Mesenchymal stem cell (in vitro differentiated cells and primary cell): ENCODE measurements around the gene SLC38A5.

Source experiments
- DNase-seq: peaks from one replicate; pipeline ENCODE4 v3.0.0-alpha.2; 2013
- H2AFZ ChIP-seq: one replicate; pipeline ENCODE4 v1.6.1; 2013; ENCODE audit warnings: low read depth, mild to moderate bottlenecking, control low read depth, inconsistent platforms, low read length, moderate library complexity
- H2AK5ac ChIP-seq: 2 replicates; pipeline ENCODE4 v1.6.1; 2013; ENCODE audit warnings: low read length, moderate library complexity, mild to moderate bottlenecking, inconsistent platforms; ENCODE audit not compliant: severe bottlenecking
- H2BK120ac ChIP-seq: one replicate; pipeline ENCODE4 v1.6.1; 2013; ENCODE audit warnings: low read depth, mild to moderate bottlenecking, inconsistent platforms, low read length, moderate library complexity
- H2BK12ac ChIP-seq, 2 experiments: one replicate each; pipeline ENCODE4 v1.6.1; 2013; ENCODE audit warnings: inconsistent platforms in 2 of 2, low read length in 2 of 2, mild to moderate bottlenecking in 2 of 2, moderate library complexity in 2 of 2, control low read depth in 1 of 2
- H2BK15ac ChIP-seq: one replicate; pipeline ENCODE4 v1.6.1; 2013; ENCODE audit warnings: mild to moderate bottlenecking, low read depth, inconsistent platforms; ENCODE audit not compliant: poor library complexity, severe bottlenecking
- H2BK5ac ChIP-seq: 2 replicates; pipeline ENCODE4 v1.6.1; 2013; ENCODE audit warnings: low read depth, mild to moderate bottlenecking, low read length, control low read depth, inconsistent platforms; ENCODE audit not compliant: poor library complexity, severe bottlenecking
- H3K14ac ChIP-seq, 2 experiments: one replicate each; pipeline ENCODE4 v1.6.1; 2013; ENCODE audit warnings: inconsistent platforms in 2 of 2, low read length in 2 of 2, control low read depth in 1 of 2, mild to moderate bottlenecking in 1 of 2, moderate library complexity in 1 of 2
- H3K18ac ChIP-seq, 2 experiments: one replicate each; pipeline ENCODE4 v1.6.1; 2013; ENCODE audit warnings: inconsistent platforms in 2 of 2, low read length in 2 of 2, control low read depth in 1 of 2, low read depth in 1 of 2, mild to moderate bottlenecking in 1 of 2
- H3K23ac ChIP-seq, 2 experiments: one replicate each; pipeline ENCODE4 v1.6.1; 2013; ENCODE audit warnings: inconsistent platforms in 2 of 2, low read length in 2 of 2, mild to moderate bottlenecking in 2 of 2, moderate library complexity in 2 of 2, control low read depth in 1 of 2
- H3K27ac ChIP-seq: 2 replicates; pipeline ENCODE4 v1.5.1; 2013; ENCODE audit warnings: mild to moderate bottlenecking, moderate library complexity, low read length, control low read depth, inconsistent platforms; ENCODE audit not compliant: poor library complexity, severe bottlenecking
- H3K27me3 ChIP-seq, 2 experiments: 2 replicates each; pipeline versions ENCODE4 v1.6.1 to v1.7.0; 2013; ENCODE audit warnings: low read length in 2 of 2, mild to moderate bottlenecking in 2 of 2, moderate library complexity in 2 of 2, control low read depth in 1 of 2, inconsistent platforms in 1 of 2; ENCODE audit not compliant: control insufficient read depth in 1 of 2, insufficient read depth in 1 of 2
- H3K36me3 ChIP-seq, 2 experiments: 2 replicates each; pipeline versions ENCODE4 v1.6.1 to v1.7.0; 2013; ENCODE audit warnings: low read length in 2 of 2, control low read depth in 1 of 2, inconsistent platforms in 1 of 2, low read depth in 1 of 2, mild to moderate bottlenecking in 1 of 2; ENCODE audit not compliant: insufficient read depth in 2 of 2, control insufficient read depth in 1 of 2
- H3K4ac ChIP-seq, 2 experiments: one replicate each; pipeline ENCODE4 v1.6.1; 2013; ENCODE audit warnings: inconsistent platforms in 2 of 2, low read length in 2 of 2, mild to moderate bottlenecking in 2 of 2, moderate library complexity in 2 of 2, control low read depth in 1 of 2, low read depth in 1 of 2
- H3K4me1 ChIP-seq: 2 replicates; pipeline ENCODE4 v1.6.1; 2013; ENCODE audit warnings: low read depth, low read length, control low read depth; ENCODE audit not compliant: control insufficient read depth, insufficient read depth
- H3K4me2 ChIP-seq: 2 replicates; pipeline ENCODE4 v1.6.1; 2013; ENCODE audit warnings: low read length, mild to moderate bottlenecking, inconsistent platforms; ENCODE audit not compliant: poor library complexity, severe bottlenecking
- H3K4me3 ChIP-seq, 2 experiments: 2 replicates each; pipeline versions ENCODE4 v1.5.1 to v1.7.0; 2013; ENCODE audit warnings: low read length in 2 of 2, mild to moderate bottlenecking in 2 of 2, control low read depth in 1 of 2, low read depth in 1 of 2; ENCODE audit not compliant: insufficient read depth in 1 of 2
- H3K79me1 ChIP-seq: replicated peaks from 2 replicates; pipeline ENCODE4 v1.6.1; 2013; ENCODE audit warnings: mild to moderate bottlenecking, control low read depth, low read length, inconsistent platforms; ENCODE audit not compliant: poor library complexity, severe bottlenecking
- H3K9ac ChIP-seq: 2 replicates; pipeline ENCODE4 v1.7.0; 2013; ENCODE audit warnings: mild to moderate bottlenecking, low read length, moderate library complexity
- H3K9me3 ChIP-seq: 2 replicates; pipeline ENCODE4 v1.7.0; 2013; ENCODE audit warnings: mild to moderate bottlenecking, low read length; ENCODE audit not compliant: control insufficient read depth
- H4K8ac ChIP-seq: one replicate; pipeline ENCODE4 v1.6.1; 2013; ENCODE audit warnings: inconsistent platforms, mild to moderate bottlenecking, low read length, moderate library complexity
- H4K91ac ChIP-seq: one replicate; pipeline ENCODE4 v1.6.1; 2013; ENCODE audit warnings: mild to moderate bottlenecking, low read length, inconsistent platforms
- WGBS: methylation state at CpG from one replicate; pipeline ENCODE4 v1.1.7; 2013; ENCODE audit warnings: mixed read lengths; 5-methylcytosine and 5-hydroxymethylcytosine counted together

Gene SLC38A5

GRCh38 chrX:48460606-48461005 lies 9.5 kb downstream of the SLC38A5 start:
- Histone ChIP-seq H2AFZ (no peak overlapping the region), H3K4me2 (no peak overlapping the region), H3K4me3 (peak overlapping the region in 1 of 2 experiments; percentile 35), H2AK5ac (no peak overlapping the region), H4K8ac (no peak overlapping the region), H3K9me3 (no peaks in the 10 kb centered on the region), H3K27me3 (peaks cover 0 to 3% of the 10 kb centered on the region in 2 experiments), H3K27ac (no peak overlapping the region), H3K9ac (no peak overlapping the region), H4K91ac (no peak overlapping the region), H3K23ac (no peak overlapping the region), H2BK12ac (no peak overlapping the region), H3K4ac (no peak overlapping the region), H2BK15ac (no peak overlapping the region), H3K14ac (no peak overlapping the region), H2BK5ac (no peak overlapping the region), H3K79me1 (no peaks in the 10 kb centered on the region), H3K36me3 (peaks cover 0 to 31% of the 10 kb centered on the region in 2 experiments), H3K18ac (no peak overlapping the region), H2BK120ac (no peak overlapping the region), H3K4me1 (peaks cover 8% of the 10 kb centered on the region)
- no peak for DNase-seq
- WGBS = 96% methylated on average over 7 of the region's 11 CpGs

GRCh38 chrX:48460031-48460430 lies 10.0 kb downstream of the SLC38A5 start:
- H3K27me3 ChIP-seq = peaks cover 0 to 3% of the 10 kb centered on the region in 2 experiments
- H3K36me3 ChIP-seq = peaks cover 0 to 31% of the 10 kb centered on the region in 2 experiments
- no peak overlapping the region for H2AFZ ChIP-seq
- 96% methylated on average over 3 of the region's 3 CpGs for WGBS
- H3K4me3 ChIP-seq = no peak overlapping the region
- no peak overlapping the region for H2BK120ac ChIP-seq
- H3K4ac ChIP-seq = no peak overlapping the region
- no peak overlapping the region for H3K23ac ChIP-seq
- no peak overlapping the region for H2BK15ac ChIP-seq
- H3K18ac ChIP-seq = no peak overlapping the region
- H3K14ac ChIP-seq = no peak overlapping the region
- no peaks in the 10 kb centered on the region for H3K79me1 ChIP-seq
- no peak overlapping the region for H3K27ac ChIP-seq
- no peak overlapping the region for H4K8ac ChIP-seq
- H3K9ac ChIP-seq = no peak overlapping the region
- peaks cover 3% of the 10 kb centered on the region for H3K4me1 ChIP-seq
- H4K91ac ChIP-seq = no peak overlapping the region
- no peak for DNase-seq
- no peak overlapping the region for H3K4me2 ChIP-seq
- H2AK5ac ChIP-seq = no peak overlapping the region
- H2BK5ac ChIP-seq = no peak overlapping the region
- H3K9me3 ChIP-seq = no peaks in the 10 kb centered on the region
- no peak overlapping the region for H2BK12ac ChIP-seq

GRCh38 chrX:48459483-48459882 lies 10.6 kb downstream of the SLC38A5 start:
- H3K4me3 ChIP-seq = no peak overlapping the region
- H2BK120ac ChIP-seq = no peak overlapping the region
- no peak overlapping the region for H2AK5ac ChIP-seq
- peaks cover 0 to 5% of the 10 kb centered on the region in 2 experiments for H3K27me3 ChIP-seq
- peaks cover 0 to 31% of the 10 kb centered on the region in 2 experiments for H3K36me3 ChIP-seq
- no peak overlapping the region for H2BK12ac ChIP-seq
- H3K79me1 ChIP-seq = no peaks in the 10 kb centered on the region
- H3K27ac ChIP-seq = no peak overlapping the region
- H3K4me1 ChIP-seq = no peaks in the 10 kb centered on the region
- H3K4me2 ChIP-seq = no peak overlapping the region
- no peak overlapping the region for H3K23ac ChIP-seq
- H3K14ac ChIP-seq = no peak overlapping the region
- H4K8ac ChIP-seq = no peak overlapping the region
- DNase-seq = no peak
- 96% methylated on average over 6 of the region's 6 CpGs for WGBS
- no peak overlapping the region for H3K4ac ChIP-seq
- H2BK15ac ChIP-seq = no peak overlapping the region
- H3K18ac ChIP-seq = no peak overlapping the region
- peaks cover 3% of the 10 kb centered on the region for H3K9me3 ChIP-seq
- H4K91ac ChIP-seq = no peak overlapping the region
- H2AFZ ChIP-seq = no peak overlapping the region
- no peak overlapping the region for H2BK5ac ChIP-seq
- no peak overlapping the region for H3K9ac ChIP-seq

- WGBS = 98% methylated on average over 5 of the region's 6 CpGs
- no peaks in the 10 kb centered on the region for H3K79me1 ChIP-seq
- peaks cover 0 to 7% of the 10 kb centered on the region in 2 experiments for H3K27me3 ChIP-seq
- no peak overlapping the region for H2BK12ac ChIP-seq
- no peak overlapping the region for H2BK15ac ChIP-seq
- no peak overlapping the region for H2AK5ac ChIP-seq
- H3K23ac ChIP-seq = no peak overlapping the region
- DNase-seq = no peak
- H3K27ac ChIP-seq = no peak overlapping the region
- H3K9me3 ChIP-seq = peaks cover 8% of the 10 kb centered on the region
- H3K4me2 ChIP-seq = no peak overlapping the region
- no peak overlapping the region for H3K14ac ChIP-seq
- H3K9ac ChIP-seq = no peak overlapping the region
- H3K18ac ChIP-seq = no peak overlapping the region
- H3K36me3 ChIP-seq = peaks cover 0 to 31% of the 10 kb centered on the region in 2 experiments
- no peak overlapping the region for H4K8ac ChIP-seq
- H3K4me1 ChIP-seq = no peaks in the 10 kb centered on the region
- H2AFZ ChIP-seq = no peak overlapping the region
- no peak overlapping the region for H2BK5ac ChIP-seq
- no peak overlapping the region for H3K4ac ChIP-seq
- H3K4me3 ChIP-seq = no peak overlapping the region
- no peak overlapping the region for H2BK120ac ChIP-seq
- H4K91ac ChIP-seq = no peak overlapping the region
Observed at GRCh38 chrX:48458711-48459110, 11.3 kb downstream of the SLC38A5 start.
